HG03039 (cell line): ENCODE data around the gene BEND3.
A peak's percentile ranks its signal among the peaks of the same experiment; 100 is the strongest.
"Not testable (repeated sequence)": the region's sequence is repeated elsewhere in the genome, so short reads cannot be mapped to it uniquely, and the experiment has no call there.

ENCODE experiments used
- ATAC-seq: cut with Tn5 transposase; IDR thresholded peaks from one replicate; pipeline ENCODE4 v1.9.1; 2021; ENCODE audit warnings: mild to moderate bottlenecking, moderate library complexity; ENCODE audit not compliant: unreplicated experiment

The BEND3 gene

GRCh38 chr6:107084459-107084858, 30.9 kb downstream of the BEND3 start:
- not testable (repeated sequence) for ATAC-seq

DNA sequence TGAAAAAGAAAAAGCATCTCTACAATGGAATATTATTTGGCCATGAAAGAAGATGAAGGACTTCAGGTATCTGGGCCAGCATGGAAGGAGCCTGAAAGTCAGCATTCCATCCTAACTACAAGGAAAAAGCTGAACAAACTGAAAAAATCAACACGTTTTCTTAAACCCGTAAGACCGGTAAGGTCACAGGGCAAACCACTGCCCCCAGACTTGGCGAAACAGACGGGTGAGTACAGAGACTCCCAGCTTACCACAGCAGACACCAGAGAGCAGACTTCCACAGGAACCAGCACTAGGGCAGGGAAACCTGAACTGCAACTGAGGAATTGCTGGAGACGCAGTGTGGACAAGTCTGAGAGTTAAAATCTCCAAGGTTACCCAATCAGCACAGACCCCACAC, 31.4 kb downstream of the BEND3 start:
- no peak for ATAC-seq

DNA sequence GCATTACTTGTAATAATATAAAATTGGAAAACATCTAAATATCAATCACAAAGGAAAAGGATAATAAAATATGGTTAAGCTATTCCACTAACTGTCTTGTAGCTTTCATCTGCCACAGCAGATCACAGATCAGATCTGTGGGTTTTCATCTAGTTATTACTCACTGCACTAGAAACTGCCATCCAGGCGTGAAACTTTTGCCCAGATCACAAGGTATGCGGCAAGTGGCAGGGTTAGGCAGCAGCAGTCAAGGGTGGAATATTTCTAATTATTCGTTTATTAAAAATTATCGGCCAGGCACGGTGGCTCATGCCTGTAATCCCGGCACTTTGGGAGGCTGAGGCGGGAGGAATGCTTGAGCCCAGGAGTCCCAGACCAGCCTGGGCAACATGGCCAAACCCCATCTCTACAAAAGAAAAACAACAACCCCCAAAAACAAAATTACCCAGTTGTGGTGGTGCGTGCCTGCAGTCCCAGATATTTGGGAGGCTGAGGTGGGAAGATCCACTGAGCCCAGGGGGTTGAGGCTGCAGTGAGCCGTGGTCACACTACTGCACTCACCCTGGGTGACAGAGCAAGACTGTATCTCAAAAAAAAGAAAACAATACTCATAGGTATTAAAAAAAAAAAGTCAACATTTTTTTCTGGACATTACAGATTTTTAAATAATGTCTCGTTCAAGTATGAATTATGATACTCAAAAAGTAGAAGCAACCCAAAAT, 32.1 kb downstream of the BEND3 start:
- peak; percentile 59 for ATAC-seq

- no peak for ATAC-seq
Measured at GRCh38 chr6:107082045-107082444, 33.3 kb downstream of the BEND3 start.

- no peak for ATAC-seq
Measured at GRCh38 chr6:107080036-107080435, 35.3 kb downstream of the BEND3 start.

DNA sequence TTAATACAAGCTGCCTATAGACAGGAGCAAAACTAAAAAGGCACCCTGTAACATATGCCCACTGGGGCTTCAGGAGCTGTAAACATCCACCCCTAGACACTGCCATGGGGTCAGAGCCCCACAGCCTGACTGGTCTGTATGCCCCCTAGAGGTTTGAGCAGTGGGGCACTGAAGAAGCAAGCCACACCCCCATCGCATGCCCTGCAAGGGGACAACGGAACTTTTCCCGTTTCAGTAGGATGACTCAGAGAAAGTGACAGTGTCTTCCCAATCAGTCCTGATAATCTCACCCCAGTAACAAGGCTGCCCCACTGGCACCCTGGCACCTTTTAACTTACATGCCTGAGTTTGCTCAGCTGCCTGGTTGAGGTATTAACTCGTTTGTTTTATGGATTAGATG, 35.9 kb downstream of the BEND3 start:
- no peak for ATAC-seq

GRCh38 chr6:107077710-107078109, 37.6 kb downstream of the BEND3 start:
- no peak for ATAC-seq

DNA sequence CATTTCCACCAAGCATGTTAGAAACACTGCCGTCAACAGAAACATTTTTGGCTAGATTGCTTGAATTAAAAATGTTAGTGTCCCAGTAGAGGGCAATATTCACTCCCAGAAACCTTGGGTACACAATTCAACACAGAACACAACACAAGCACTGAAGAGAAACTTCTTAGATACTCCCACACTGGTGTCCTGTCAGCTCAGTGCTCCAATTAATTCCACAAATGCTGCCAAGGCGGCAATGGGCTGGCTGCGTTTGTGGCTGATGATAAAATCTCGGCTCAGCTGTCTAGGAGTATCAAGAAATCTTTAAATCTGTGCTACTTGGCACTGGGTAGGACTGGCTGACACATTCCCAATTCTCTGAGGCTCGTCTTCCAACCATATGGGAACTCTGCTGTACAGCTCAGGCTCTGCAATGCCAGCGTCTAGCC, 39.3 kb downstream of the BEND3 start:
- ATAC-seq, result no peak

DNA sequence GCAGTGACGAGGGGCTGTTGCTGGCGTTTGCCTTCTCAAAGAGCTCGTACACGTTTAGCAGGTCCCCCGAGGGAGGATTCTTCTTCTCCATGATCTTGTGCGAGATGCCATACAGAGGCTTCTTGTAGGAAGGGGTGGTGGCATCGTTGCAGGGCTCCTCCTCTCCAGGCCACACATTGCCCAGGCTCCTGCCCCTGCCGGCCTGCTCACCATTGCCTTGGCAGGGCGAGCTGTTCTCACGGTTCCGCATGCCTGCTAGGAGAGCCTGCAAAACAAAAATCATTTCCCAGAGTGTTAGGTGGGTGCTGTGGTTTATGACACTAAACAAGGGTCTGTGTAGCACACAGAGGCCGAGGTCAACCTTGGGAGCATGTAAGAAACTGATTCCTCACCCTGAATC, 44.6 kb downstream of the BEND3 start:
- no peak for ATAC-seq

DNA sequence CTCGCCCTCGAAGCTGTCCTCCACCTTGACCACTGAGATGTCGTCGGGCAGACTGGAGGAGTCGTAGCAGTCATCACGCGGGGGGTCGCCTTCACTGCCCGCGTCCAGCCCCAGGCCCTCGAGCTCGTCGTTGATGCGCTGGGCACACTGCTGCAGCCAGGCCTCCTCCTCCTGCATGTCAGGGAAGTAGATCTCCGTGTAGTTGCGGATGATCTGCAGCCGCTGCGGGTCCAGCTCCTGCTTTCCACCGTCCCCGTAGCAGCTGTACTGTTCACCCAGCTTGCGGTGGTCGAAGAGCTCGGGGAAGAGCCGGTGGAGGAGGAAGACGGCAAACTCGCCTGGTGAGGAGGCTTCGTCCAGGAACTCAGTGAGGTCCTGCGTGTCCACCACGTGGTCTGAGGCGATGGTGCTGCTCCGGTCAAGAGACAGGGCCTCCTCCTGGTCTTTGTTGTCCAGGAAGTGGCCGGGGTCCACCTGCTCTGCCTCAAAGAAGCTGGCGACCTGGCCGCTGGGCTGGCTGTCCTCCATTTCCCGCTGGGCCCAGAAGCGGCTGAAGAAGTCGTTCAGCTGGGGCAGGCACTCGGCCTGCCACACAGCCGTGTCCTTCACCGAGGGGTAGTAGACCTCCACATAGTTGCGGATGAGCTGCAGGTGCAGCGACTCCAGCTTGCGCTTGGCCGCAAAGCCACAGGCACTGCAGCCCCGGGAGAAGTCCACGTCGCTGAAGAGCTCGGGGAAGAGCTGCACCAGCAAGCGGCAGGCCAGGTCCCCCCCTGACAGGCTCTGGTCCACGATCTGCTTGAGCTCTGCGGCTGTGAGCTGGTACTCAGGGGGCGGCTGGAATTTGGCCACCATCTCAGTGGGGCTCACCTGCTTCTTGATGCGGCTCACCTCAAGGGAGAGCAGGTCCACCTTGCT, 45.4 kb downstream of the BEND3 start:
- no peak for ATAC-seq

GRCh38 chr6:107068691-107069630, 46.4 kb downstream of the BEND3 start:
- no peak for ATAC-seq

DNA sequence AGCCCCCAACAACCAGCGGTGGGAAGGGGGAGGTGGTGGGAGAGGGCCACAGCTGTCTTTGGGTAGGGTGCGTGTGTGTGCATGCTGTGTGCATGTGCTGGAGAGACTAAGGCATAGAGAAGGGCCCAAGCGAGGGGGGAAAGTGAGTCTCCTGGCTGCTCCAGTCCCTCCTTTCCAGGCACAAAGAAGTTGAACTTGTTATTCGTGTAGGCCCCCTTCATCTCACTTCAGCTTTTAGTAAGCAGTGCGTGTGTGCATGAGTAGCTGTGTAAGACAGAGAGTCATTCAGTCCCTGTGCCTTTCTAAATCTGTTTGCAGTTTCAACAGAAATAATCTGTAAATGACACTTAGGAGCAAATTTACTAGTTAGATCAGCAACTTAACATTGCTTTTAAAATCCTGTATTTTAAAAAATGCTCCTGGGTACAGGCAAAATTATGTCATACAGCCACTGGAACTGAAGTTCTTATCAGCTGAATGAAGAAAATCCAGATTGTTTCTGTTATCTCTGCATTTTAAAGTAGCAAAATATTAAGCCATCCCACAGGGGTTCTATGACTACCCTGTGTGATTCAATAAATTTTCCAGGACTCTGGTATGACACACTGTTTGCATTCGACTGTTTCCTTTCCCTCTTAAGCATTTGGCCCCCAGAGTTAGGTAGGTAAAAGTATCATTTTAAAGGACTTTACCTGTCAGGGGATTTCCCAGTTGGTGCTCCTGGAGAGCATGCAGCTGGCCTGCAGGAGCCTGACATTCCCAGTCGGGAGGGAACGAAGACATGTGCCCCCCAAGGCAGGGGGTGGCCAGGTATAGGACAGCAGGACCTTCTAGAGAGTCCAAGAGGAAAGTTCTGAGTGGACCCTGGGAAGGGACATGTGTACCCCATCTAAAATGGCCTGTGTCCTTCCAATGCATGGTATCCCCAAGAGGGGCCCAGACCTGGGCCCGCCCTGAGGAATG, 48.3 kb downstream of the BEND3 start:
- no peak for ATAC-seq

DNA sequence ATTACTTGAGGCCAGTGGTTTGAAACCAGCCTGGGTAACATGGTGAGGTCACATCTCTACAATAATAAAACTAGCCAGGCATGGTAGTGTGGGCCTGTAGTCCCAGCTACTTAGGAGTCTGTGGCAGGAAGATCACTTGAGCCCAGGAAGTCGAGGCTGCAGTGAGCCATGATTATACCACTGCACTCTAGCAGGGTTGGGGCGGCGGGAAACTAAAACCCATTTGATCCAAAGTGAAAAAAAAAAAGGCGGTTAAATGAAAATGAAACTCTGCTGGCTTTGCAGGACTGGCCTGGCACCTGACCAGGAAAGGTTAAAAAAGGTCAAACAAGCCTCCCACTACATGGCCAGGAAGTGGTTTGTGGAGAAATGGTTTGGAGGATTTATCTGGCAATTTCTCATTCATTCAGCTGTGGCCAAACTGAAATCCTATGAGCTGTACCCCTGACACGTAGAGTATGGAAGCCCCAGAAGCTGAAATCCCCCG, 50.7 kb downstream of the BEND3 start:
- ATAC-seq, result peak; percentile 38

DNA sequence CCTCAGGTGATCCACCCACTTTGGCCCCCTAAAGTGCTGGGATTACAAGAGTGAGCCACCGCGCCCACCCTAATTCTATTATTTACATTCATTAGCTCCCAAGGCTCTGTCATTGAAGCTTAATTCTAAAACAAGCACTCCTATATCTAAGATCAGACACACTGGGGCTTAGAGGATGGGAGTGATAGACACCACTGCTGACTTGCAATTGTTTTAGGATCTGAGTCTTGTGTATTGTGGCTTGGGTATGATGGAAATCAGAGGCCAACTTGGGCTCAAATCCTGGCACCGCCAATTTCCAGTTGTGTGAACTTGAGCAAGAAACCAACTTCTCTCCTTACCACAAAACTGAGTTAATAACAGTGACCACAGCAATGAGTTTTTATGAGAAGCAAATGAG, 52.6 kb downstream of the BEND3 start:
- no peak for ATAC-seq

GRCh38 chr6:107061125-107062020, 53.9 kb downstream of the BEND3 start:
- no peak for ATAC-seq

DNA sequence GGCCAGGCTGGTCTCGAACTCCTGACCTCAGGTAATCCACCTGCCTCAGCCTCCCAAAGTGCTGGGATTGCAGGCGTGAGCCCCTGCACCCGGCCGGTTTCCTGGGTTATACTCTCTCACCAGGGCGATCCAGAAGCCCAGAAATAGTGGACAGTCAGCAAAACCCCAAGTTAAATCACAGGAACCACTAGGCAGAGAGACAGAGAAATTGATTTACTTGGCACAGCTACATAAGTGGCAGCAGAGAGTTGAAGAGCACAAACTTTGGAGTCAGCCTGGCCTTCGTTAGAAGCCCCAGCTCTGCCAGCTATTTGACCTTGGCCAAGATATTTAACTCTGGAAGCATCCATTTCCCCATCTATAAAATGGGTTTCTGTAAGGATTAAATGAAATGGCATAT, 54.6 kb downstream of the BEND3 start:
- no peak for ATAC-seq

GRCh38 chr6:107059606-107060005, 55.7 kb downstream of the BEND3 start:
- no peak for ATAC-seq

DNA sequence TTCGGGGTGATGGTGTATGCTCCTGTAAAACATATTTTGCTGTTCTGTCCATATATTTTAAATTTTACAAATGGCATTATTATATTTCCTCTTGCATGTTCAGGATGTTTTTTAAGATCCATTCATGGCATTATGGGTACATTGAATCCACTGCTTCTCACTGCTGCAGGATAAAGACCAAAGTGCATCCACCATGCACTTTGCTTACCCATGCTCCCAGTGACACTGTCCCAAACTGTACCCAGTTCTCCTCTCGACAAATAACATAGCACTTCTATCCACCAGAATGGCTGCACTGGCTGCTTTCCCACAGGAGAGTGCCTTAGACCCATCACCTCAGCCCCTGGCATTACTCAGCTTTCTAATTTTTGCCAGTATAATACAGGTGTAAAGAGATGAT, 57.6 kb downstream of the BEND3 start:
- ATAC-seq, result no peak

GRCh38 chr6:107056796-107057195, 58.5 kb downstream of the BEND3 start:
- no peak for ATAC-seq
